Bone marrow (tissue), 2 donors: ENCODE data around the gene ARHGEF7.

ENCODE experiments used
- DNase-seq, 2 donors: peaks; one replicate each; lab custom pipeline; 2025; lab: John Stamatoyannopoulos, UW

Gene ARHGEF7

DNA sequence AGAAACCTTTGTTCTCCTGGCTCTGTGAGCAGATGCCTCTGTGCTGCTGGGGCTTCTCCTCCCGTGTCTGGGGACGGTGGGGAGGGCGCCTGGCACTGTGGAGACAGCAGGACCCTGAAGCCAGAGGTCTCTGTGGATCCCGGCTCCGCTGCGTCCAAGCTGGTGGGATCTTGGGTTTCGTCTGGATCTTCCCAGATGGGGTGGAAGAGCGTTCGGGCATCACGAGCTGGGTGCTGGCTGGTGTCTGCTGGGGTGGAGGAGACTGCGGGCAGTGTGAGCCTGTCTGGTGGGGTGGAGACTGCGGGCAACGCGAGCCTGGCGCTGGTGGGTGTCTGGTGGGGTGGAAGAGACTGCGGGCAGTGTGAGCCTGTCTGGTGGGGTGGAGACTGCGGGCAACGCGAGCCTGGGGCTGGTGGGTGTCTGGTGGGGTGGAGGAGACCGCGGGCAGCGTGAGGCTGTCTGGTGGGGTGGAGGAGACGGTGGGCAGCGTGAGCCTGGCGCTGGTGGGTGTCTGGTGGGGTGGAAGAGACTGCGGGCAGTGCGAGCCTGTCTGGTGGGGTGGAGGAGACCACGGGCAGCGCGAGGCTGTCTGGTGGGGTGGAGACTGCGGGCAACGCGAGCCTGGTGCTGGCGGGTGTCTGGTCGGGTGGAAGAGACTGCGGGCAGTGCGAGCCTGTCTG lies 211.0 kb downstream of the ARHGEF7 start:
- DNase-seq, result no peak

DNA sequence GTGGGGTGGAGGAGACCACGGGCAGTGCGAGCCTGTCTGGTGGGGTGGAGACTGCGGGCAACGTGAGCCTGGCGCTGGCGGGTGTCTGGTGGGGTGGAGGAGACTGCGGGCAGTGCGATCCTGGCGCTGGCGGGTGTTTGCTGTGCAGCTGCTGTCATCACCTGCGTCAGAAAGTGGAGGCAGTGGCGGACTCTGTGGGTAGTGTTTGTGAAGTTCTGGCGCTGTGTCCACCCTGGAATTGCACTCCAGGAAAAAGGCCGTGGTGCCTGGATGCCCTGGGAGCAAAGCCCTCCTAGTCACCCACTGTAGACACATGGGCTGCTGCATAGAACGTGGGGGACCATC lies 211.5 kb downstream of the ARHGEF7 start:
- DNase-seq, result no peak

DNA sequence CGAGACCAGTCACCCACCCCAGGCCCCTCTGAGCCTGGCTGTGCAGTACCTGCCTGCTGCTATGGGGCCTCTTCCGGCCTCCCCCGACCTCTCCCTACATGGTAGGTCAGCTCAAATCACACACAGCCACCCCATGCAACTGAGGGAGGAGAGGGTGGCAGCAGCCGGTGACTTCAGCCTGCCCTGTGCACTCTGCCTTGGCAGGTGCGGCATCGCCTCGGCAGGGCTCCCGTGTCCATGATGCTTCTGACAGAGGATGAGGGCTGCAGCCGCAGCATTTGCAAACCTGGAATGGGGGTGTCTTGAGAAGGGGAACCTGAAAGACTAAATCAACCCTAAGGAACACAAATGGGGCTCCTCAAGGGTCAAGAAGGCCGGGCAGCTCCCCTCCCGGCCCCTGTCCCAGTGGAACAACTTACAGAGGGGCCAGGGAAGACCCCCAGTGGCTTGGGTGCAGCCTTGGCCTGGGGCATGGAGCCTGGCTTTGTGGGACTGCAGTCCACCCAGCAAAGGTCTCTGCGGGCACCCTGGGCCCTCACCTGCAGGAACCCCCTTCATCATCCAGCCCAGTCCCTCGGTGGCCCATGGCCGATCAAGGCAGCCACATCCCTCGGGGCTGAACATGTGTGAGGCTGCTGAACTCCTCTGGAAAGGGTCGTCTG lies 212.0 kb downstream of the ARHGEF7 start:
- no peak for DNase-seq

DNA sequence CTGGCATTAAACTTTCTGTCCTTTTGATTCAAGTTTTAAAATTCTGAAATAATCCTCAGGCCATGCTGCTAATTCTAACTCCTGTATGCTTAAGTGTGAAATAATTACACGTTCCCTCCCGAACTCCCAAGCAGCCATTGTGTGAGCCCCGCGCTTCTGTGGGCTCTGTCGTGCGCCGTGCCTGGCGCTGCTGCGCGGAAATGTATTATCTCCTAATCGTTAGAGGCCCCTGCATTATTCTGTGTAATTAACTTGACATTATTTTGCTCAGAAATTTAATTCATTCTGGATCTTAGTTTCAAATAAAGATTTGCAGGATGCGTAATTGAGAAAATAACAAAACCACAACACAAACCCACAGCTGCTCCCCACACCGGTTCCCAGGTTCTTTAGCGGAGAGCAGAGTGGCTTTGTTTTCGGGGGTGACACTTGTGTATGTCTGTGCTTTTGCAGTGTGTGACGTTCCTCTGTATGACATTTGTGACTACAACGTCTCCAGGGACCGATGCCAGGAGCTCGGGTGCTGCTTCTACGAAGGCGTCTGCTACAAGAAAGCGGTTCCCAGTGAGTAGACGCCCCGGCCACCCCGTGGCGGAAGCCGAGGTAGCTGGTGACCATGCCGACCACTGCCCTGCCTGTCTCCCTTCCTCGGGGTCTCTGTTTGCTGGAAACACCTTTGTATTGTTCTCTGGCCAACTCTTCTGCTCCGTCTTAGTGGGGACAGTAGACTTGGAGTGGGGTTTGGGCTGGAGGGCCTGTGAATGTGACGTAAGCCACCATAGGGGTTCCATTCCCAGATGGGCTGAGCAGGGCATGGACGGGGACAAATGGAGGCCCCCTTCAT lies 212.8 kb downstream of the ARHGEF7 start:
- no peak for DNase-seq

DNA sequence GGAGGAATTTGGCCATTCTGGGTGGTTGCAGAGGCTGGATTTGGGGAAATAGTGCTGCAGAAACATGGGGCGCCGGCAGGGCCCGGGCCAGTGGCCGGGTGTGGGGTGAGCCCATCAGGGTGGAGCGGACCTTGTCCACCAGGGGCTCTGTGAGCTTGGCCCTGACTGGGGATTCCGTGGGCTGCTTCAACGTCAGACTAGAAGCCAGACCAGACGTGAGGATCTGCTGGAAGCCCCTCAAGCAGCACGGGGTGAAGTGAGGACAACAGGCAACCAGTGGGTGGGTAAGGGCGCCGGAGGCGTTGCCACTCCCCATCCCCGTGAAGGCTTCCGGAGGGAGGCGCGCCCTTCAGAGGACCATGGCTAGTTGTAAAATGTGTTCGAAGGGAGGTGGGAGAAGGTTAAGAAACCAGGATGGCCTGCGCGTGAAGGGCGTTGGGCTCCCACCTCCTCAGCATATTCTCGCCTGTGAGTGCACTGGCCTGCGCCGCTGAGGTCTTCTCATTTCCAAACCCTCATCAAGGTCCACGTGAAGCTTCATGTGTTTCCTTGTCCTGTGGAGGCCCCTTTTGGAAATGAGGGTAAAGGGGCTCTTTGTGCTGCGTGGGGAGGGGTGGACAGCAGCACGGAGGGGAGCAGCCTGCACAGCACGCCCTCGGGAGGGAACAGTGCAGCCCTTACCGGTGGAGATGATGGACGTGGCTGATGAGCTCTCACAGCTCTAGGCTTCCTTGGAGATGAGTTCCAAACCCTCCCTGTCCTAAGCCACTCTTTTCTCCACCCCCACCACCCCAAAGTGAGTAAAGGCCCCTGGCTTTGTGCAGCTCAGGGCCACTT lies 213.7 kb downstream of the ARHGEF7 start:
- no peak for DNase-seq

DNA sequence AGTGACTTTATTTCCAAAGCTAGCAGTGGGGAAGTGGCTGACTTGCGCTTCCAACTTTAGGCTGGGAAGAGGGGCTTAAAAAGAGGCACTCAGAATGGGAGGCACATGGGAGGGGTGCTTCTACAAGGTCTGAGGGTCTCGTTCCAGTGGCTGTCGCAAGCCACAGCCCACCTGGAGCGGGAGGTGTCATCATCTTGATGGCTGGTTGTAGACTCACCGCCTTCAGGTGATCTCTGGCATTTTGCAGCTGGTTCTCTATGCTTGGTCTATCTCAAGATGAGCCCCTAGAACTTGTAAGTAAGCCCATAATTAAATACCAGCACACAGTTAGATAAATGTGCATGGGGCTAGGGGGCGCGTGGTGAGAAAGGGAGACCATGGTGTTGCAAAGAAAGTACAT lies 214.5 kb downstream of the ARHGEF7 start:
- DNase-seq, result no peak

DNA sequence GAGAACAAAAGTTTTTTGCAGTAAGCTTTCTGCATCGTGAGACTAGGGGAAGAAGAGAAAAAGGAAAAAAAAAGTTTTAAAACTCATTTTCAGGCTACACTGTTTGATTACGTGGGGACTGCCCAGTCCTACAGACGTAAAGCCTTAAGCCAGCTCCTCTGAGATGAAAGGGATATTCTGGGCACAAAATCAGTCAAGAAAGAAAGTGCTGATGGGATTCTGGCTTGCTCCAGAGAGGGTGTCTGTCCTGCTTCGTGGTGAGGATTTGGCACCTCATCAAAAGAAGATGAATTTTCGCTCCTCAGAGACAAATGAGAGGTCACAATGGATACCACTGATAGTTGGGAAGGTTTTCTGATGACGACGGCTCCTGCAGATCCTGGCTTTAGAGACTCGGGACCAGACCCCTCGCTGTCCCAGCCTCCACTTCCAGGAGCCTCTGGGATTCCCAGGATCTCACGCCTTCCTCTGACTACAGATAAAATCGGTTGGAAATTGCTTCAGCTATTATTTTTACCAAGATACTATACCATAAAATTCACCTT lies 215.0 kb downstream of the ARHGEF7 start:
- DNase-seq, result no peak

DNA sequence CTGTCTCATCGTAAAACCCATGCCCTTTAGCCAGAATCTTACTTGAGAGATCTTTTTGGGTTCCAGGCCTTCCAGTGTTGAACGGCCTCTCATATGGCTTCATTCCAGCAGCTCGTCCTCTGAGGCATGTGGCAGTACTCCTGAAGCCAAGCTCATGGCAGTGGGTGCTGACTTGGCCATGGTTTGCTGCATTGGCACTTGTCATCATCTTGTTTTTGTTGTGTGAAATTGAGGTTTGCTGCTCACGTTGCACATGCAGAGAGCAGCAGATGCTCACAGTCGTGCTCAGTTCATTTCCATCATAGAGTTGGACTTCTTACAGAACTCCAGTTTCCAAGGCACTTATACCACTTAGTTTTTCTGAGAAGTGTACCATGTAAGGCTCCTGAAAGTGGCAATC lies 220.2 kb downstream of the ARHGEF7 start:
- DNase-seq, result no peak

DNA sequence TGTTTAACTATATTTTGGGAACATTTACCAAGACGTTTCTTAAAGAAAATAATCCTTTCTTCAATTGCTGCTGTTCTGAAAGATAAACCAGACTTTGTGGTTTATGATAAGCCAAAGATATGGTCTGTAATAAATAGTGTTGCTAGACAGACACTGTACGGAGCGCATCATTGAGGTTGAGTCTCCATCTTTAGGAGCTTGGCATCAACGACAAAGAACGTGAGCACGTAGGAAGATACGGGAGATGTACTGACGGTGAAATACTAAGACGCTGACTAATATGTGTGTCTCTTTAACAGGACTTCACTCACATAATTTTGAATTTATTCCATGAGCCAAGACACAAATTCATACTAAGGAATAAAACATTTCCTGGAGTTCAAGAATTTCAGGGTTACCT lies 221.6 kb downstream of the ARHGEF7 start:
- no peak for DNase-seq

DNA sequence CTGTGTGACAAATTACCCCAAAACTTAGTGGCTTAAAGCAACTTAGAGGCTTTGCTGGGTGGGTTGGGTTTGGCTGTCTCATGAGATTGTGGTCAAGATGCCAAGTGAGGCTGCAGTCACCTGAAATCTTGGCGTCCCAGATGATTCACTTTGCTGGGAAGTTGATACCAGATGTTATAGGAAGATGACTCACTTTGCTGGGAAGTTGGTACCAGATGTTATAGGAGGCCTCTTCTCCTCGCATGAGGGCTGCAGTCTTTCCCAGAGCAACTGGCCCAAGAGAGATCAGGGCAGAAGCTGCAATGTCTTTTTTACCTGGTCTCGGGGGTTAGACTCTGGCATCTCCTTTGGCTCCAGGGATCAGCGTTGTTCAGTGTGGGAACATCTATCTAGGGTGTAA lies 222.1 kb downstream of the ARHGEF7 start:
- DNase-seq, result no peak

DNA sequence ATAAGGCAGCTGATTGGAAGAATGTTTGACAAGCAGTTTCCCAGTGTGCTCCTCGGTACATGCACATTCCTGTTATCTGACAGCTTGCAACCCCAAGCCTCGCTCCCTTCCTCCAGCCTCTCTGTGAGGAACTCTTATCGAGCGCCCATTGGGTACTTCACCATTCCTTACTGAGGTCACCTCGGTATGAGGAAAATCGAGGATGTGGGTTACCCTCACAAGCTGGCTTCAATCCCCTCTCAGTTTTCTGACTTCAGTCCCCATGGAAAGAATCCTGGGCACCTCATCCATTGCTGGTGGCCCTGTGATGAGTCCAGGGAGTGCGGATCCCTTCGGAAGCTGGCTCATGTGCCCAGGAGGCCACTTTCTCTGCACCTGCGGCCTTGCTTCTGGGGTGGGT lies 222.6 kb downstream of the ARHGEF7 start:
- DNase-seq, result no peak

DNA sequence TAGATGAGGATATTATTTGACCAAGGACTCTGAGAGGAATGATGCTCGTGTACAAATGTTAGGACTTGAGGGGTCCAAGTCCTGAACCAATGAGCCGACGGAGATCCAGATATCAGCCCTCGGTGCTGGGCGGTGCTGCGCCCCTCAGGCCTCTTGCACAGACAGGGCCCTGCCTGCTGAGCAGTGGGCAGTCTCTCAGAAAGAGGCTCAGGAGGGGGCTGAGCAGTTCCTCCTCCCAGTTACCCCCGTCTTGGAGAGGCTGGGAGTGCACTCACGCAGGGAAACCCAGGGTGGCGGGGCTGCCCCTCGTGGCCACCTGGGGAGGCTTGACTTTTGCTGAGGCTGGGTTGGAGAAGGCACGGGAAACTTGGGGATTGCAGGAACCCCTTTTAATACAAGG lies 223.7 kb downstream of the ARHGEF7 start:
- no peak for DNase-seq

DNA sequence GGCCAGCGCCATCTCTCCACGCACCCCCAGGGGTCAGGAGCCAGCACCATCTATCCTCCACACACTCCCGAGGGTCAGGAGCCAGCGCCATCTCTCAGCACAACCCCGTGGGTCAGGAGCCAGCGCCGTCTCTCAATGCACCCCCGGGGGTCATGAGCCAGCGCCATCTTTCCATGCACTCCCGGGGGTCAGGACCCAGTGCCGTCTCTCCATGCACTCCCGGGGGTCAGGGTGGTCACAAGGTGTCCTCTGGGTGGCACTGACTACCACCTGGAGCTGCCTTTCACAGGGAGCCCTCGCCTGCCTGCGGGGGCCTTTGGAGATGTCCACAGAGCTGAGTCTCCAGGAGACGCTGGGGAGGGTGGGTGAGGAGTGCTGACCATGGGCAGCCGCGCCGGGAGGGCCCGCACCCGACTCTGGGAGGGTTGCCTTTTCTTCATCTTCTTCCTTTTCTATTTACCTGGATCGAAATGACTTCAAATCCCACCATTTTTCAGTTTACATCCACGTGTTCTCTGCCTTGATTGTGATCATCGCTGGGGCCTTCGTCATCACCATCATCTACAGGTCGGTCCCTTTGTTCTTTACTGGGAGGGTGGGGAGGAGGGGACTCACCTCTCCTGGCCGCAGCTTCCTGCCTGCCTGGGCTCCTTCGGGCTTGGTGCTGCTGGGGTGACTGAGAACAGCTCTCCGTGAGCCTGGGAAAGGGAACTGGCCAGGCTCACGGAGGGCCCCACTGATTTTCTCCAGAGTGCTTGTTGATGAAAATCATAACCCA lies 224.4 kb downstream of the ARHGEF7 start:
- no peak for DNase-seq

DNA sequence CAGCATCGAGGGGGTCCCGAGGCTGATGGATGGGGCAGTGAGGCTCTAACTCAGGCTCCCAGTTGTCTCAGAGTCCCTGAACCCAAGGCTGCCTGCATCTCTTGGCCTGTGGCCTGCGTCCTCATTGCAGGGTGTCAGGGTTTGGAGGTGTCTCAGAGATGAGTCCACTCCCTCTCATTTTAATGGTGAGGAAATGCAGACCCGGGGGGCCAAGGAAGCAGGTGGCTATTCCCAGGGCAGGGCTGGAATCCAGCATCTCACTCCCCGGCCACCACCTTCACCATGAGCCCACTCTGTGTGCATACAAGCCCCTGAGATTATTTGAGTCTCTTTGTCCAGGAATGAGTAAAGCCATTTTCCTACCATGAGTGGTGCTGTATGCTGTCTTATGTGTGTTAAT lies 226.8 kb downstream of the ARHGEF7 start:
- DNase-seq, result no peak

DNA sequence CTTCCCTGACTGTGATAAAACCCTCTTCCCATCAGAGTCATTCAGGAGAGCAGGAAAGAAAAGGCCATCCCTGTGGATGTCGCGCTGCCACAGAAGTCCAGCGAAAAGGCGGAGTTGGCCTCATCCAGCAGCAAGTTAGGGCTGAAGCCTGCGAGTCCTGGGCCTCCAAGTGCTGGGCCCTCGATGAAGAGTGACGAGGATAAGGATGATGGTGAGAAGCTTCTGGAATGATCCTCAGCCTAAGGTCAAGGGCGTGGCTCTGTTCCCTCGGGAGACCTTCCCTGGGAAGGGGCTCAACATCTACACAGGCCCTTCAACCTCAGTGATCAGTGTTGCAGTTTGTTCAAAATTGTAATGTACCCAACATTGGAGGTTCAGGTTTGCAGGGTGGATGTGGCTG lies 227.6 kb downstream of the ARHGEF7 start:
- DNase-seq, result no peak

DNA sequence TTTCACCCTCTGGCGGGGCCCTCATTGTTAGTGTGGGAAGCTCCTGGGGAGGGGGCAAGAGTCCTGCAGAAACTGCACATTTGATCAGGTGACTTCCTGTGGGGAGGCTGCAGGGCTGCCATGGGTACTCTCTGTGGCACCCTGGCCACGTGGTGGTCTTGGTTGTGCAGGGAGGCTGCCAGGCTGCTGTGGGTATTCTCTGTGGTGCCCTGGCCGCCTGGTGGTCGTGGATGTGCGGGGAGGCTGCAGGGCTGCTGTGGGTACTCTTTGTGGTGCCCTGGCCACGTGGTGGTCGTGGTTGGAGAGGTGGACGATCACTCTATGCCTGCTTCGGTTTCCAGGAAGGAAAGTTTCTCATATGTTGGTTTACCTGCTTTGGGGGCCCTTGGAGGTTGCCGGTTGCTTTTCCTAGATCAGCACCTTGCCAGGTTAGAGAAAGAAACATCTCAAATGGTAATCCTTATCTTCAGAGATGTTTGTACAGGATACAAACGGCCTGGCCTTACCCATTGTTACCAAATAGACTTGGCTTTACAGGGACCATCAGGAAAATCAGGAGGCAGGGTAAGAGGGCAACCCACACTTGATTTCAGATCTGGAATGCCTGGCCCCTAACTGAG lies 228.2 kb downstream of the ARHGEF7 start:
- no peak for DNase-seq

DNA sequence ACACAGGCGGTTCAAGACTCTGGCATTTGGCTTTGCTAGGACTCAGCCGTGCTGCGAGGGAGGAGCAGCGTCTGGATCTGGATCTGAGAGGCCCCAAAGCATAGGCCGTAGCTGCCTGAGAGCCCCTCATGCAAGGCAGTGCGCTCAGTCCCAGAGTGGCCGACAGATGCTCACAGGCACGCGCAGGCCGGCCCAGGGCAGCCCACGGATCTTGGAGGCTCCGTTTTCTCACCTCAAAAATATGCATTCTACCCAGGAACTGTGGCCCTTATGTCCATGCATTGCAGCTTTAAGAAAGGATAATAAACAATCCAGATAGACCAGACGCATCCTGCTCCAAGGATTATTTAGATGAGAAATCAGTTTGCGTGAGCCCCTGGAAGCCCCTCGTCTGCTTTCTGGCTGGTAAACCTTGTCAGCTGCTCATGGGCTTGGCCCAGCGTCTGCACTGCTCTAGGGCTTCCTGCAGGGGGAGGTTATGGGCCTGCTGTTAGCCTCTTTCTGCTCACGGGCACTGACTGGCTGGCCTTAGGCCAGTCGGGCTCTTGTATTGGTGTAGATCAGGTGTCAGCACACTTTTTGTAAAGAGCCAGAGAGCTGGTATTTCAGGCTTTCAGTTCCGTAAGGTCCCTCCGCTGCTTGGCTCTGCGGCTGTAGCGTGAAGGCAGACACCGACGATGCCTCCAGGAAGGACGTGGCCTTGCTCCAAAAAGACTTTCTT lies 229.5 kb downstream of the ARHGEF7 start:
- DNase-seq, result no peak

DNA sequence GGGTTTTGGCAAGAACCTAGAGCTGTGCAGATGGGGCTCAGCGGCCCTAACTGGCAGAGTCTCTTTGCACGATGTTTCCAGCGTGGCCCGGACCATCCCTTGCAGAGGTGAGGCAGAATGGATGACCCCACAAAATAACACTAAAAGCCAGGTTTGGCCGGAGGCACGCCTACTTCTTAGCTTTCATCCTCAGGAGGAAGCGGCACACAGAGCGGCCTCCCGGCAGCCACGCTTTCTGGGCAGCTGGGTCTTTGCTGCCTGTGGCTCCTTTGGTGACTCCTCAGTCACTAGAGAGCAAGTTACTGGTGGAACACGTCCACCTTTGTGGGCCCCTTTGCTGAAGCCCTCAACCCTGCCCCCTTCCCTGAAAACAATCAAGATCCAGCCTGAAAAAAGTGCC lies 230.6 kb downstream of the ARHGEF7 start:
- DNase-seq, result no peak

DNA sequence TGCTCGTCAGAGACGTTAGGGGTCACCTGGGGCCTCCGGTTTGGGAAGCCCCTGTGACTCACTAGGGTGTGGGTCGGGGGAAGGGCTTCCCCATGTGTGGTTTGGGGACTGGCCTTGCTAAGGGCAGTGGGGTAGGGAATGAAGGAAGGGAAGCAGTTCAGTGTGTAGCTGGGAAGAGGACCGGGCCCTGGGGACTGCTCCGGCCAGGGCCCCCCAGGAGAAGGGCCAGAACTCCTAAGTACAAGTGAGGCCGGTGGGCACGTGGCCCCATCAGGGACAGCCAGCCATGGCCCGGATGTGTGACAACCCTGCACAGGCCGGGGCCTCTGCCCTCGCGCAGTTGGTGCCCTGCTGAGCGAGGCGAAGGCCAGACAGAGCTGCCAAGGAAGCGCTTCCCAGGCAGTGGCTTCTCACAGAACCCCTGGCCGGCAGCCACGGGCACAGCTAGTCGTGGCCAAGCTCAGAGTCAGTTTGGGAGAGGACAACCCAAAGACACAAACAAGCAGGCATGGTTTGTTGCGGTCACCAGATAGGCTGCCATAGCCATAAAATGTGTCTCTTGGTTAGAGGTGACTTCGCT lies 231.1 kb downstream of the ARHGEF7 start:
- DNase-seq, result no peak

DNA sequence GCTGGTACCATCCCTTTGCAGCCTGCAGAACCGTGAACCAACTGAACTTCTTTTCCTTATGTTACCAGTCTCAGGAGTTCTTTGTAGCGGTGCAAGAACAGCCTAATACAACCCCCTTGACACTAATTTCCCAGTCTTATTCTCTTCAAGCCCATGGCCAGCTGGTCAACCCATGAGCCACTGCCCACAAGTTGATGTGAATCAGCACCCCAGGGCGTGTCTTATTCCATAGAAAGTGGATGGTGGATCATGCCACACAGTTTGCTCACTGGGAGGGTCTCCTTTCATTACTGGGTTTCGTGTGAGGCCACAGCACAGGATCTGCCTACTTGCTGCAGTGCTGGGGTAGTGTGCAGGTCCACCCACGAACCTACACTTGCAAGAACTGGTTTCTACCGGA lies 232.3 kb downstream of the ARHGEF7 start:
- DNase-seq, result no peak
